OCI-LY1 (cell line): ENCODE results near the gene PSMD1.
A peak's percentile ranks its signal among the peaks of the same experiment; 100 is the strongest.

Experiments used
- H2AFZ ChIP-seq: fragments of 200-600 bp; sonication (generic), shearing (Covaris generic); 2 replicates; pipeline ENCODE4 v1.6.0; 2014; ENCODE audit warnings: antibody characterized with exemption, mild to moderate bottlenecking, low read length
- H3F3A ChIP-seq: fragments of 200-600 bp; sonication (generic), shearing (Covaris generic); 2 replicates; pipeline ENCODE4 v1.6.0; 2014; ENCODE audit warnings: mild to moderate bottlenecking, antibody characterized with exemption, low read length, moderate library complexity; ENCODE audit not compliant: insufficient read depth
- H3K27ac ChIP-seq: fragments of 200-600 bp; sonication (generic); 2 replicates; pipeline ENCODE4 v1.5.1; 2014; ENCODE audit warnings: low read length, mixed run types, mild to moderate bottlenecking, low read depth; ENCODE audit not compliant: poor library complexity, severe bottlenecking
- H3K27me3 ChIP-seq: fragments of 200-600 bp; sonication (generic); 2 replicates; pipeline ENCODE4 v1.6.0; 2014; ENCODE audit warnings: antibody characterized with exemption, mild to moderate bottlenecking, low read length, moderate library complexity; ENCODE audit not compliant: insufficient read depth
- H3K36me3 ChIP-seq: fragments of 200-600 bp; sonication (generic); 2 replicates; pipeline ENCODE4 v1.6.1; 2014; ENCODE audit warnings: mild to moderate bottlenecking, antibody characterized with exemption, low read length, moderate library complexity, mixed read lengths; ENCODE audit not compliant: insufficient read depth
- H3K4me1 ChIP-seq: fragments of 200-600 bp; sonication (generic); 2 replicates; pipeline ENCODE4 v1.5.1; 2014; ENCODE audit warnings: mild to moderate bottlenecking, low read length, moderate library complexity; ENCODE audit not compliant: insufficient read depth, severe bottlenecking
- H3K4me2 ChIP-seq: fragments of 200-600 bp; sonication (generic), shearing (Covaris generic); 2 replicates; pipeline ENCODE4 v1.6.1; 2014; ENCODE audit warnings: low read length
- H3K4me3 ChIP-seq: fragments of 200-600 bp; sonication (generic); 2 replicates; pipeline ENCODE4 v1.5.1; 2014; ENCODE audit warnings: low read length, low read depth, mild to moderate bottlenecking, mixed read lengths; ENCODE audit not compliant: poor library complexity, severe bottlenecking
- H3K79me2 ChIP-seq: fragments of 200-600 bp; shearing (Covaris generic); 2 replicates; pipeline ENCODE4 v1.6.1; 2016; ENCODE audit warnings: mixed run types, low read length, mixed read lengths; ENCODE audit not compliant: insufficient read depth
- H3K9ac ChIP-seq: fragments of 200-600 bp; sonication (generic), shearing (Covaris generic); 2 replicates; pipeline ENCODE4 v1.6.1; 2014; ENCODE audit warnings: mild to moderate bottlenecking, low read length, mixed read lengths
- H3K9me2 ChIP-seq: fragments of 200-600 bp; sonication (generic), shearing (Covaris generic); 2 replicates; pipeline ENCODE4 v1.6.1; 2014; ENCODE audit warnings: low read depth, mild to moderate bottlenecking, low read length, mixed read lengths
- H3K9me3 ChIP-seq: fragments of 200-600 bp; shearing (Covaris generic); 2 replicates; pipeline ENCODE4 v1.6.1; 2014; ENCODE audit warnings: low read length, mixed read lengths
- H4K20me1 ChIP-seq: fragments of 200-600 bp; sonication (generic), shearing (Covaris generic); 2 replicates; pipeline ENCODE4 v1.6.0; 2016; ENCODE audit warnings: mild to moderate bottlenecking, low read length; ENCODE audit not compliant: insufficient read depth
- EZH2 ChIP-seq: fragments of 200-600 bp; sonication (generic), shearing (Covaris generic); IDR thresholded peaks from 2 replicates; pipeline ENCODE4 v1.8.0; 2017; ENCODE audit warnings: borderline replicate concordance, mixed run types, mild to moderate bottlenecking, antibody characterized with exemption, low read length, moderate library complexity, mixed read lengths
- TF ChIP-seq, protein P1 (sequence below): fragments of 200-600 bp; sonication (generic), shearing (Covaris generic); IDR thresholded peaks from 2 replicates; pipeline ENCODE4 v1.5.1; 2017; ENCODE audit warnings: mild to moderate bottlenecking, antibody characterized with exemption, low read length, moderate library complexity, mixed read lengths

Gene PSMD1

DNA sequence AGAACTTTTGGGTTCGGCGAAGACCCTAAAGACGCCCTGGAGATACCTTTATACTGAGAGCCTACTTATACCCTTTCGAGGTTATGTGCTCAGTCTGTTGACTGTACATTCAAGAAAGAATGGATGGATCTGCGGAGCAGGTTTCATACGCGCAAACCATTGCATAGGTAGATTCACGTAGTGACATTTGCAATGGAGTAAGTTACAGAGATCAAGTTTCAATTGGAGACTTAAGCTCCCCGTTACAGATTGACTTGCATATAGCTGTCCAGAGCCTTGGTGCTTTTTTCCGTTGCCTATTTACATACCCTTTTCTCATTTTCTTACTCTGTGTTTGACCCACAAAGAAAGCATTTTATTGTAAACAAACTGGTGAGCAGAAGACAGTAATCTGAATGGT, 923 bp downstream of the PSMD1 start:
- peaks cover 38% of the 10 kb centered on the region for H3K36me3 ChIP-seq
- H3K4me3 ChIP-seq: peak overlapping the region; percentile 87
- H2AFZ ChIP-seq: no peak overlapping the region
- H3F3A ChIP-seq: no peaks in the 10 kb centered on the region
- TF ChIP-seq EZH2: no peak
- TF ChIP-seq, protein P1, sequence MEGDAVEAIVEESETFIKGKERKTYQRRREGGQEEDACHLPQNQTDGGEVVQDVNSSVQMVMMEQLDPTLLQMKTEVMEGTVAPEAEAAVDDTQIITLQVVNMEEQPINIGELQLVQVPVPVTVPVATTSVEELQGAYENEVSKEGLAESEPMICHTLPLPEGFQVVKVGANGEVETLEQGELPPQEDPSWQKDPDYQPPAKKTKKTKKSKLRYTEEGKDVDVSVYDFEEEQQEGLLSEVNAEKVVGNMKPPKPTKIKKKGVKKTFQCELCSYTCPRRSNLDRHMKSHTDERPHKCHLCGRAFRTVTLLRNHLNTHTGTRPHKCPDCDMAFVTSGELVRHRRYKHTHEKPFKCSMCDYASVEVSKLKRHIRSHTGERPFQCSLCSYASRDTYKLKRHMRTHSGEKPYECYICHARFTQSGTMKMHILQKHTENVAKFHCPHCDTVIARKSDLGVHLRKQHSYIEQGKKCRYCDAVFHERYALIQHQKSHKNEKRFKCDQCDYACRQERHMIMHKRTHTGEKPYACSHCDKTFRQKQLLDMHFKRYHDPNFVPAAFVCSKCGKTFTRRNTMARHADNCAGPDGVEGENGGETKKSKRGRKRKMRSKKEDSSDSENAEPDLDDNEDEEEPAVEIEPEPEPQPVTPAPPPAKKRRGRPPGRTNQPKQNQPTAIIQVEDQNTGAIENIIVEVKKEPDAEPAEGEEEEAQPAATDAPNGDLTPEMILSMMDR: no peak
- H3K27me3 ChIP-seq: no peaks in the 10 kb centered on the region
- no peaks in the 10 kb centered on the region for H3K9me2 ChIP-seq
- no peaks in the 10 kb centered on the region for H4K20me1 ChIP-seq
- H3K9ac ChIP-seq: peak overlapping the region; percentile 92
- no peaks in the 10 kb centered on the region for H3K9me3 ChIP-seq
- H3K4me1 ChIP-seq: peaks cover 29% of the 10 kb centered on the region
- H3K27ac ChIP-seq: peak overlapping the region; percentile 71
- H3K4me2 ChIP-seq: peak overlapping the region; percentile 80
- H3K79me2 ChIP-seq: peaks cover 51% of the 10 kb centered on the region

DNA sequence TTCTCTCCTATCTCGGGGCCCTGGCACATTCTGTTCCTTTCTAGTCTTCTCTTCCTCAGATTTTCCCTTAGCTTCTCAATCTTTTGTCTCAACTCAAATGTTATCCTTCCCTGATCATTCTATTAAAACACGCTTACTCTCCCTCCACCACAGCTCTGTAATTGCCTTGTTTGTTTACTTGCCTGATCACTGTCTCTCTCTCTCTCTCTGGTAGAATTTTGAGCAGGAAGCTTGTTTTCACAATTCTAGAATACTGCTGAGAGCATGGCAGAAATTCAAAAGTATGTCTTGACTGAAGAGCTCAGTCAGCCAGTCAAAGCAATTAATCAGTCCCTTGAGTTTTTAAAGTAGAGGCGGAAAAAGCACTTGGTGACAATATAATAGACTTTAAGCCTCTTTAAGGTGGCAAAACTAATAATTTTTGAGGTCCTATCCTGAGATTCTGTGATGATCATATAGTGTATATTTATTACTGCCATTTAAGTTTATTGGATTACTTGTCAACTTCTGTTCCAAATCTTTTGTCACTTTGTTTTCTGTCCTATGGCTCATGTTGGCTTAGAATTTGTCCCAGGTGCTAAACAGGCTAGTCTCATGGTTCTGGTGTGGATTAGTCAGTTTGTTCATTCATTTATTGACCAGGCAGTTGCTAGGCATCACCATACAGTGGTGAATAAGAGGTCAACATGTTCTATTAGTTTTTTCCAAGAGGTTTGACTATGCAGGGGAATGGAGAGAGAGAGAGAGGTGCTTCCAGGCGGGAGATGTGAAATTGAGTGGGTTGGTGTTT, 2.3 kb downstream of the PSMD1 start:
- peaks cover 24% of the 10 kb centered on the region for H3K4me1 ChIP-seq
- peak overlapping the region; percentile 87 for H3K4me3 ChIP-seq
- no peaks in the 10 kb centered on the region for H3K27me3 ChIP-seq
- no peaks in the 10 kb centered on the region for H3K9me3 ChIP-seq
- no peak overlapping the region for H2AFZ ChIP-seq
- peak overlapping the region; percentile 92; the same call in 1 of the 2 replicates for H3K9ac ChIP-seq
- H3K79me2 ChIP-seq: peaks cover 51% of the 10 kb centered on the region
- no peak for TF ChIP-seq EZH2
- TF ChIP-seq, protein P1: no peak
- H3K9me2 ChIP-seq: no peaks in the 10 kb centered on the region
- H4K20me1 ChIP-seq: no peaks in the 10 kb centered on the region
- H3K27ac ChIP-seq: no peak overlapping the region
- H3K4me2 ChIP-seq: peak overlapping the region; percentile 80
- H3K36me3 ChIP-seq: peaks cover 51% of the 10 kb centered on the region
- no peaks in the 10 kb centered on the region for H3F3A ChIP-seq

DNA sequence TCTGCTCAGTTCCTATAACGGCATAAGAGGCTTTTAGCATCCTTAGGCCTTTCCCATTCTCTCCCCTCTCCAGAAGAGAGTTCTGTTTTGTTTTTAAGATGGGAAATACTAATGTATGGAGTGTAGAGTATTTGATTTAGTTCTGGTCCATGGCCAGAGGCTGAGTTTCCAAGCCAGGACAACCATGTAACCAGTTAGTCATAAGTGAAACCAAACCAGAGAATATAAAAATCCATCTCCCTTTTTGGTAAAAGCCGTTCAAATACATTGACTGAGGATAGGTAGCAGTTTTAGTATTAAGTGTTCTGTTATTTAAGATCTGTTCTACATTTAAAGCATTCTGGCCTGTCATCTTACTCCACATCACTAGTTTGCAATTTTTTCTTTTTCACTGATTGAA, 3.1 kb downstream of the PSMD1 start:
- TF ChIP-seq, protein P1: no peak
- TF ChIP-seq EZH2: no peak
- no peaks in the 10 kb centered on the region for H4K20me1 ChIP-seq
- H3K27me3 ChIP-seq: no peaks in the 10 kb centered on the region
- no peak overlapping the region for H3K4me3 ChIP-seq
- peak overlapping the region; percentile 11; the same call in 1 of the 2 replicates for H3K9ac ChIP-seq
- no peaks in the 10 kb centered on the region for H3K9me3 ChIP-seq
- peaks cover 24% of the 10 kb centered on the region for H3K4me1 ChIP-seq
- no peak overlapping the region; the same call in 1 of the 2 replicates for H3K4me2 ChIP-seq
- H3K36me3 ChIP-seq: peaks cover 59% of the 10 kb centered on the region
- H3K9me2 ChIP-seq: no peaks in the 10 kb centered on the region
- peaks cover 51% of the 10 kb centered on the region for H3K79me2 ChIP-seq
- no peak overlapping the region for H2AFZ ChIP-seq
- no peak overlapping the region for H3K27ac ChIP-seq
- no peaks in the 10 kb centered on the region for H3F3A ChIP-seq
